Gastrocnemius medialis (tissue), 4 donors: ENCODE results near the gene CLEC17A. TPM values are rescaled to one million over a fixed set of nuclear protein-coding genes. Genes with fewer than 3 reads are reported as not detected.

ENCODE experiments used
- ATAC-seq, 2 donors: fragments of 150-250 bp; one replicate each; pipeline ENCODE4 v1.9.1; 2016
- DNase-seq, 2 donors: peaks; one replicate each; pipeline ENCODE4 v3.0.0-alpha.2; 2019
- H3K27ac ChIP-seq, 4 donors: fragments of 200-600 bp; sonication (generic); 1 replicate in 1 of 4; 2 replicates in 3 of 4; pipeline ENCODE4 v1.5.1; 2016 to 2018; ENCODE audit warnings: mild to moderate bottlenecking in 2 of 4, moderate library complexity in 1 of 4
- H3K27me3 ChIP-seq, 3 donors: fragments of 200-600 bp; sonication (generic) in 2 of 3; 1 replicate in 1 of 3; 2 replicates in 2 of 3; pipeline versions ENCODE4 v1.5.1 to v1.6.0; 2016 to 2019; ENCODE audit warnings: mild to moderate bottlenecking in 1 of 3, moderate library complexity in 1 of 3
- H3K36me3 ChIP-seq, 2 donors: fragments of 200-600 bp; sonication (generic) in 1 of 2; one replicate each; pipeline ENCODE4 v1.5.1; 2017 to 2018
- H3K4me1 ChIP-seq, 2 donors: fragments of 200-600 bp; sonication (generic) in 1 of 2; one replicate each; pipeline ENCODE4 v1.5.1; 2016 to 2017; ENCODE audit warnings: mild to moderate bottlenecking in 2 of 2
- H3K4me3 ChIP-seq, 4 donors: fragments of 200-600 bp; sonication (generic) in 3 of 4; 1 replicate in 1 of 4; 2 replicates in 3 of 4; pipeline ENCODE4 v1.5.1; 2016 to 2019; ENCODE audit warnings: mild to moderate bottlenecking in 2 of 4
- H3K9me3 ChIP-seq, 3 donors: fragments of 200-600 bp; sonication (generic) in 2 of 3; 1 replicate in 1 of 3; 2 replicates in 2 of 3; pipeline ENCODE4 v1.5.1; 2016 to 2019
- CTCF ChIP-seq, 5 experiments: fragments of 450-650 bp in 3 of 5; fragments of 200-600 bp in 2 of 5; sonication (generic) in 2 of 5; IDR thresholded peaks in 4 of 5; conservative IDR thresholded peaks in 1 of 5; 1 replicate in 4 of 5; 2 replicates in 1 of 5; pipeline ENCODE4 v1.5.1; 2016 to 2019; ENCODE audit warnings: antibody characterized with exemption in 5 of 5, mild to moderate bottlenecking in 3 of 5, moderate library complexity in 3 of 5
- POLR2A ChIP-seq, 2 donors: fragments of 450-650 bp; IDR thresholded peaks; one replicate each; pipeline ENCODE4 v1.6.1; 2017; ENCODE audit warnings: antibody characterized with exemption in 2 of 2, mild to moderate bottlenecking in 2 of 2, moderate library complexity in 2 of 2
- in situ Hi-C, 4 donors: fragments of 200-750 bp; cut with MboI; loops; one replicate each; pipeline versions ENCODE4 v1.15.0 to v1.8.0; 2017; ENCODE audit warnings: low sequenced_read_pairs in 4 of 4
- intact Hi-C: fragments of 100-400 bp; cut with DNase I; formaldehyde crosslinking; loops from one replicate; pipeline ENCODE4 v1.15.1; 2023; ENCODE audit warnings: low total_unique reads
- total RNA-seq, 4 donors: library from RNA; depleted of rRNA; stranded (reverse); fragments of >200 nt; gene quantifications; one replicate each; pipeline versions ENCODE4 v1.1.0 to v1.2.3, GENCODE V29; 2016

CLEC17A gene
- total RNA-seq, 4 donors from 2014 or later = not detected

- TF ChIP-seq CTCF (IDR thresholded peaks at IDR 0.05 in 4 of 5, conservative IDR thresholded peaks at IDR 0.05 in 1 of 5) (no peak), POLR2A (IDR thresholded peaks at IDR 0.05) (no peak)
- ATAC-seq (no peak), DNase-seq (no peak)
- Histone ChIP-seq H3K4me1 (no peaks in the 10 kb centered on the region), H3K36me3 (no peaks in the 10 kb centered on the region), H3K27me3 (no peaks in the 10 kb centered on the region), H3K9me3 (no peaks in the 10 kb centered on the region), H3K27ac (no peak overlapping the region), H3K4me3 (no peak overlapping the region)
- in situ Hi-C loops (no loop called here), intact Hi-C loops (no loop called here)
Measured at GRCh38 chr19:14659874-14660489, 77.1 kb downstream of the CLEC17A start.

GRCh38 chr19:14661372-14661924, 78.6 kb downstream of the CLEC17A start:
- Histone ChIP-seq H3K36me3 (no peaks in the 10 kb centered on the region), H3K27ac (no peak overlapping the region), H3K27me3 (no peaks in the 10 kb centered on the region), H3K4me3 (no peak overlapping the region), H3K4me1 (no peaks in the 10 kb centered on the region), H3K9me3 (no peaks in the 10 kb centered on the region)
- intact Hi-C loops = no loop called here
- no peak for DNase-seq
- TF ChIP-seq POLR2A (IDR thresholded peaks at IDR 0.05) = no peak
- TF ChIP-seq CTCF (IDR thresholded peaks at IDR 0.05 in 4 of 5, conservative IDR thresholded peaks at IDR 0.05 in 1 of 5) = no peak
- ATAC-seq = no peak
- in situ Hi-C loops = no loop called here

Other genes starting within 250 kb of the CLEC17A start
- 10 to 100 TPM; 22.4 to 49.5 (median 32.6) TPM for gene ADGRE5, start 201.6 kb upstream of the CLEC17A start, total RNA-seq
- gene DDX39A, start 163.7 kb upstream of the CLEC17A start, total RNA-seq = 10 to 100 TPM; 23.9 to 59.2 (median 41.3) TPM
- 100 to 1,000 TPM in 1 of 4 donors, 10 to 100 TPM in 3; 52.1 to 130 (median 81.3) TPM for gene PKN1, start 149.8 kb upstream of the CLEC17A start, total RNA-seq
- under 1 TPM in 1 of 4 donors, not detected in 3; 0.29 TPM for gene PTGER1, start 107.7 kb upstream of the CLEC17A start, total RNA-seq
- gene GIPC1, start 87.0 kb upstream of the CLEC17A start, total RNA-seq = 10 to 100 TPM; 18.4 to 70.3 (median 54.7) TPM
- 10 to 100 TPM; 12.3 to 27.3 (median 16.6) TPM for gene DNAJB1, start 64.7 kb upstream of the CLEC17A start, total RNA-seq
- gene TECR, start 53.5 kb upstream of the CLEC17A start, total RNA-seq = 100 to 1,000 TPM in 2 of 4 donors, 10 to 100 TPM in 2; 56.2 to 155 (median 113) TPM
- gene NDUFB7, start 11.0 kb upstream of the CLEC17A start, total RNA-seq = 100 to 1,000 TPM; 344 to 756 (median 532) TPM
- gene ADGRE3, start 91.8 kb downstream of the CLEC17A start, total RNA-seq = not detected
- 10 to 100 TPM in 3 of 4 donors, 1 to 10 TPM in 1; 4.6 to 12.7 (median 10.3) TPM for gene ZNF333, start 107.0 kb downstream of the CLEC17A start, total RNA-seq
- gene ADGRE2, start 195.5 kb downstream of the CLEC17A start, total RNA-seq = under 1 TPM; 0.05 to 0.40 (median 0.23) TPM